GM12865 (cell line): ENCODE results near the gene ANKRD63.

Source experiments
- DNase-seq: peaks from one replicate; pipeline ENCODE4 v3.0.0; 2010; ENCODE audit warnings: low read depth
- H3K4me3 ChIP-seq: 2 replicates; pipeline ENCODE4 v1.5.1; 2011; ENCODE audit warnings: mild to moderate bottlenecking, low read depth, low read length, control low read depth
- TF ChIP-seq, protein P1 (sequence below): IDR thresholded peaks from 2 replicates; pipeline ENCODE4 v1.5.1; 2011; ENCODE audit warnings: low read length, control low read depth, low read depth, inconsistent platforms; ENCODE audit not compliant: insufficient read depth; ENCODE audit errors: missing control alignments

Gene ANKRD63

DNA sequence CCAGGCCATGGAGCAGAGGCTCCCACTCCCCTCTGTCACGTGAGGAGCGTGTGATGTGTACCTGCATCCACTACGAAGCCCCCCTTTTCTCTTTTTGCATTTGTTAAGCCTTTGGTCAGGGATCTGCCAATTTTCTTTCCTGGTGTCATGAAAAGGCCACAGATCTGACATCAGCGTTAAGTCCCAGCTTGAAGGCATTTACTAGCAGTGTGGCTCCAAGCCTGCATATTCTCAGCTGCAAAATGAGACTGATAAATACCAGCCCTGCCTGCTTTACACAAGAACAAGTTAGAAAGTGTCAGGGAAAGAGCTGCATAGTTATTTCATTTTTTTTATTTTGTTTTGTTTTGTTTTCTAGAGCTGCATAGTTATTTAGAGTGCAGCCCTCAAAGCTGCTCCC, 2.3 kb upstream of the ANKRD63 start:
- no peak overlapping the region for H3K4me3 ChIP-seq
- TF ChIP-seq, protein P1, sequence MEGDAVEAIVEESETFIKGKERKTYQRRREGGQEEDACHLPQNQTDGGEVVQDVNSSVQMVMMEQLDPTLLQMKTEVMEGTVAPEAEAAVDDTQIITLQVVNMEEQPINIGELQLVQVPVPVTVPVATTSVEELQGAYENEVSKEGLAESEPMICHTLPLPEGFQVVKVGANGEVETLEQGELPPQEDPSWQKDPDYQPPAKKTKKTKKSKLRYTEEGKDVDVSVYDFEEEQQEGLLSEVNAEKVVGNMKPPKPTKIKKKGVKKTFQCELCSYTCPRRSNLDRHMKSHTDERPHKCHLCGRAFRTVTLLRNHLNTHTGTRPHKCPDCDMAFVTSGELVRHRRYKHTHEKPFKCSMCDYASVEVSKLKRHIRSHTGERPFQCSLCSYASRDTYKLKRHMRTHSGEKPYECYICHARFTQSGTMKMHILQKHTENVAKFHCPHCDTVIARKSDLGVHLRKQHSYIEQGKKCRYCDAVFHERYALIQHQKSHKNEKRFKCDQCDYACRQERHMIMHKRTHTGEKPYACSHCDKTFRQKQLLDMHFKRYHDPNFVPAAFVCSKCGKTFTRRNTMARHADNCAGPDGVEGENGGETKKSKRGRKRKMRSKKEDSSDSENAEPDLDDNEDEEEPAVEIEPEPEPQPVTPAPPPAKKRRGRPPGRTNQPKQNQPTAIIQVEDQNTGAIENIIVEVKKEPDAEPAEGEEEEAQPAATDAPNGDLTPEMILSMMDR, result no peak
- DNase-seq, result no peak

DNA sequence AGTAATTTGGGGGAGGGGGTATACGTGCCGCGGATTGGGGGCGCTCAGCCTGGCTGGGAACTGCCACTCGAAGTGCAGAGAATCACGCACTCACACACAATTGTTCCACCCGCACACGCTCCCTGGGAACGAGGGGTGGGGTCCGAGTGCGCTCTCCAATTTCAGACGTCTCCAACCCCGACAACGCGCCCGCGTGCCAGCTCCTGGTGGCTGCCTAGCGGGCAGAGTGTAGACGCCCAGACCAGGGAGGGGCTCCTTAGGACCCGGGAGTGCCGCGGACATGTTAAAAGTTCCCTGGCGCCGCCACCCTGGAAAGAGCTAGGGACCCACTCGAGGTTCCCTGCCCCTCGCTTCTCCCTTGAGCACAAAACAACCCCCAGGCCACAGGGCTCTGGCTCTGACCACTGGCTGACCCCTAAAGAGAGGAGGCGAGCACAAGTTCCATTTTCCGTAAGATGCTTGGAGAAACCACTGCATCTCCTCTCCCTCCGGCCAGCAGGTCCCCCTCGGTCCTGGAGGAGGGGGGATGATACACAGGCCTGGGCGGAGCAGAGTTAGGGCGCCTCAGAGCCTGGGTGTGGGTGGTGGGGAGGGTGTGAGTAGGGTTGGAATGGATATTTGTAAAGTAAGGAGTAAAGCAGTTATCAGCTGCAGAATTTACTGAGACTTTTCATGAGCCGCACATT, 894 bp upstream of the ANKRD63 start:
- no peak overlapping the region for H3K4me3 ChIP-seq
- TF ChIP-seq, protein P1, result no peak
- no peak for DNase-seq

DNA sequence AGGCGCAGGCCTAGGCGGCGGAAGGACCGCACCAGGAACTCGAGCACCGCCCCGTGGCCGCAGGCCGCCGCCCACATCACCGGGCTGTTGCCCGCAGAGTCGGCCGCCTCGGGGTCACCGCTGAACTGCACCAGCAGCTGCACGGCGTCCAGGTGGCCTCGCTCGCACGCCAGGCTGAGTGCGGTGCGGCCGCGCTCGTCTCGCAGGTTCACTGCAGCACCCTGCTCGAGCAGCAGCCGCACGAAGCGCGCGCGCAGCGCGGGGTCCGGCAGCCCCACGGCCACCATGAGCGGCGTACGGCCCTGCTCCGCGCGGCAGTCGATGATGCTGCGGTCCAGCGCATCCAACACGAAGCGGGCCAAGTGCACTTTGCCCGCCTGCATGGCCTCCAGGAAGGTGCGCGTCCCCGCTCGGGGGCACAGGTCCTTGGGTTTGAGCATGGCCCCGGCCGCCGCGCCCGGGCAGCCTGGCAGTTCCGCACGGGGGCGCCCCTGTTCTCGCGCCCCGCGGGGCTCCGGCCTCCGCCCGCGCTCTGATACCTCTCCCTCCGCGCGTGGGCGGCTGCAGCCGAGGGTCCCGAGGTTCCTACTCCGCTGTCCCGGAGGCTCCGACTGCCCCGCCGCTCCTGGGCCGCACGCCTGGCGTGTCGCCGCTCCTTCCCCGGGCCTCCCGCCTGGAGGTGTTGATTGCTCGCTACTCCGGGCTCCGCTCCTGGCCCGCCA, 556 bp downstream of the ANKRD63 start:
- DNase-seq, result peak; percentile 38
- TF ChIP-seq, protein P1, result peak; percentile 49
- H3K4me3 ChIP-seq, result peak overlapping the region; percentile 43

DNA sequence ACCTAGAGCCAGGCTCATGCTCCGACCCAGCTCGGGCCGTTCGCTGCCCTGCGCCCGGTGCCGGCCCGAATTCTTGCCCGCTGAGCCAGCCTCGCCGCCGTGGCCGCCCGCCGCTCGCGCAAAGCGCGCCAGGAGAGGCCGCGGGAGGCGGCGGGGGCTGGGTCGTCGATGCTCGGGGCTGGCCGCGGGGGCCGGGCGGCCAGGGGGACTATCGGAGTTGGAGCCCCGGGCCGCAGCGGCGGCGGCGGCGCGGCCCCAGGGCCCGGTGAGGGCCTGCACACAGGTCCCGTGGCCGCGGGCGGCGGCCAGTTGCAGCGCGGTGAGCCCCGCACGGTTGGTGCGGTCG, 1.1 kb downstream of the ANKRD63 start:
- no peak overlapping the region; the same call in 1 of the 2 replicates for H3K4me3 ChIP-seq
- TF ChIP-seq, protein P1, result no peak
- DNase-seq, result no peak

DNA sequence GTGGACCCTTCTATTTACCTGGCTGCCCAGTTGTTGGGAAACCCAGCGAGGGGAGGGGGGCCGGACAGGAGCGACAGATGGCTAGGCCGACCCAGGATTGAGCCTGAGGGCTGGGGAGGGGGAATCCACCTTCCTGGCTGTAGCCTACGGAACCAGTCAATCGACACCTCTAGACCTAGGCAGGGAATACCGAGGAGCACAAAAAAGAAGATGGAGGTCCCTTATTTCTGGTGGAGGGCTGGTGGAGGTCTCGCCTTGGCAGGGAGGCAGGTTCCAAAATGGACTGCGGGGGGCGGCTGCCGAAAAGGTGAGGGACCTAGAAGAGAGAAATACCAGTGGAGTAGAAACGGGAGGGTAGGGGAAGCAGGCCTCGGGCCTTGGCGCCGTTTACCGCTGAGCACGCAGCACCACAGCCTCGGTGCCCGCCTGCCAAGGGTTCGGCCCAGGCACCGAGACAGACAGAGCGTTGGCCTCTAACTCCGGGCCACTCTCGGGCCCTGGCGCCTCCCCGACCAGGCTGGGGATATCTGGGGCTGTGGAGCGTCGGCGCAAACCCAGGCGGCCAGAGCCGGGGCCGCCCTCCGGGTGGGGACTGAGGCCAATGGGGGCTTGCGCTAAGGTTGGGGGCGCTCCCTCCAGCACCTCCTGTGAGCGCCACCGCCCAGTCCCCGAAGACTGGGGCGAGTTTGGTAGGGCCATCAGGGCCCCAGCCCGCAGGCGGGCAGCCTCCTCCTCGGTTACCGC, 1.6 kb downstream of the ANKRD63 start:
- DNase-seq, result no peak
- no peak overlapping the region for H3K4me3 ChIP-seq
- TF ChIP-seq, protein P1, result no peak

DNA sequence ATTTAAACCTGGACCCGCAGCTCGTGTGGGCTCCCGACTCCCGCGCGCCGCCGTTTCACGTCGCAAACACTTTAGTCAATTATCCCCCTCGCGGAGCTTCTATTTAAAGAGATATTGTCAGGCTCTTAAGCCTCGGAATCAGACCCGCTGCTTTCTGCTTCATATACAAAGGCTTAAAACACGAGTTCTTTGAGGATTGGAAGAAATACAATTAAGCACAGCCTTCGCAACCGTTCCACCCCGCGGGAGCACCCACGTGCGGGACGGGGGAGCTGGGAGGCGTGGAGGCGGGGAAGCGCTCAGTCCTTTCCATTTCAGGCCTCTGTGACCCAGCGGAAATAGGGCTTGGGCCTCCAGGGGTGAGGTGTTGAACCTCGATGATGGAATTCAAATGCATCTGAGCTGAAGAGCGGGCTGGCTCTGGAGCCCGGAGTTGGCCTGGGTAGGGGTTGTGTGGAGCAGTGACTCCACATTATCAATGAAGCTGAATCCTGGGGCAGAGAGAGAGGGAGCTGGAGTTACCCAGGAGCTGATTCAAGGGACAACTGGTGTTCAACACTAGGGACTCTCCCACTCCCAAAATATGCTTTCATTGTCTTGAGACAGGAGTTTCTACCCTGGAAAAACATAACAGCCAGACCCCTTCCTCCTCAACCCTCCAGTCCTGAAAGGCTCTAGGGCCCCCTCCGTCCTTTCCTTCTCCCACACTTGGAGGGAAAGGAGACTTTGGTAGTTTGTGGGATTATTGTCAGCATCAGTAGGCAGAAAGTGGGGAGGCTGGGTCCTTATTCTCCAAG, 2.4 kb downstream of the ANKRD63 start:
- TF ChIP-seq, protein P1, result no peak
- no peak overlapping the region for H3K4me3 ChIP-seq
- no peak for DNase-seq
